Endometrial microvascular endothelial cells (primary cell): ENCODE results near the gene C19orf25. TPM values are rescaled to one million over a fixed set of nuclear protein-coding genes. Genes with fewer than 3 reads are reported as not detected.
"Not testable (repeated sequence)": the region's sequence is repeated elsewhere in the genome, so short reads cannot be mapped to it uniquely, and the experiment has no call there.

Experiments used
- in situ Hi-C: cut with HindIII; loops from 2 replicates; pipeline ENCODE4 v1.10.0; 2017; ENCODE audit warnings: low sequenced_read_pairs, low pct_unique_long_range_greater_than_20kb; ENCODE audit errors: inconsistent ontology term
- total RNA-seq: library from RNA; depleted of rRNA; stranded (reverse); fragments of >200 nt; gene quantifications from one replicate; pipeline ENCODE4 v1.2.3, GENCODE V29; 2015; ENCODE audit errors: inconsistent ontology term

The C19orf25 gene
- total RNA-seq, 1 donor from 2014 or later: 28.2 TPM

GRCh38 chr19:1501200-1501595 lies 22.2 kb upstream of the C19orf25 start:
- in situ Hi-C loops: no loop called here

- in situ Hi-C loops: not testable (repeated sequence)
These were observed 20.2 kb upstream of the C19orf25 start for GRCh38 chr19:1499231-1499630.

GRCh38 chr19:1497578-1498235 lies 18.7 kb upstream of the C19orf25 start:
- in situ Hi-C loops: no loop called here

GRCh38 chr19:1496714-1497577 lies 17.9 kb upstream of the C19orf25 start:
- in situ Hi-C loops: no loop called here

GRCh38 chr19:1495799-1496713 lies 17.0 kb upstream of the C19orf25 start:
- in situ Hi-C loops: no loop called here

- in situ Hi-C loops: no loop called here
These were observed 16.2 kb upstream of the C19orf25 start for GRCh38 chr19:1495051-1495798.

- in situ Hi-C loops: no loop called here
These were observed 15.2 kb upstream of the C19orf25 start for GRCh38 chr19:1494115-1494815.

- in situ Hi-C loops: no loop called here
These were observed 13.5 kb upstream of the C19orf25 start for GRCh38 chr19:1492474-1493006.

GRCh38 chr19:1491849-1492170 lies 12.8 kb upstream of the C19orf25 start:
- in situ Hi-C loops: no loop called here

- in situ Hi-C loops: no loop called here
These were observed 12.3 kb upstream of the C19orf25 start, which contains the start of gene REEP6 for GRCh38 chr19:1491114-1491848. Gene REEP6, plus strand, starts transcription at chr19:1491181. Its CDS starts 89 bp downstream, at chr19:1491270.

- in situ Hi-C loops: no loop called here
These were observed 11.5 kb upstream of the C19orf25 start, which contains the start of gene PCSK4 for GRCh38 chr19:1490311-1491113. Gene PCSK4, minus strand, starts transcription at chr19:1490350. Its CDS starts 4 bp downstream, at chr19:1490346.

GRCh38 chr19:1489463-1490310 lies 10.7 kb upstream of the C19orf25 start:
- in situ Hi-C loops: no loop called here

GRCh38 chr19:1488282-1488601 lies 9.2 kb upstream of the C19orf25 start:
- in situ Hi-C loops: no loop called here

GRCh38 chr19:1487576-1488281 lies 8.7 kb upstream of the C19orf25 start:
- in situ Hi-C loops: no loop called here
